ENCODE results near the gene CHMP1A. TPM values are rescaled to one million over a fixed set of nuclear protein-coding genes. Genes with fewer than 3 reads are reported as not detected.

CHMP1A gene
- total and polyA plus RNA-seq, 2 experiments from 2014 or later = 42.3 to 81.9 TPM

DNA sequence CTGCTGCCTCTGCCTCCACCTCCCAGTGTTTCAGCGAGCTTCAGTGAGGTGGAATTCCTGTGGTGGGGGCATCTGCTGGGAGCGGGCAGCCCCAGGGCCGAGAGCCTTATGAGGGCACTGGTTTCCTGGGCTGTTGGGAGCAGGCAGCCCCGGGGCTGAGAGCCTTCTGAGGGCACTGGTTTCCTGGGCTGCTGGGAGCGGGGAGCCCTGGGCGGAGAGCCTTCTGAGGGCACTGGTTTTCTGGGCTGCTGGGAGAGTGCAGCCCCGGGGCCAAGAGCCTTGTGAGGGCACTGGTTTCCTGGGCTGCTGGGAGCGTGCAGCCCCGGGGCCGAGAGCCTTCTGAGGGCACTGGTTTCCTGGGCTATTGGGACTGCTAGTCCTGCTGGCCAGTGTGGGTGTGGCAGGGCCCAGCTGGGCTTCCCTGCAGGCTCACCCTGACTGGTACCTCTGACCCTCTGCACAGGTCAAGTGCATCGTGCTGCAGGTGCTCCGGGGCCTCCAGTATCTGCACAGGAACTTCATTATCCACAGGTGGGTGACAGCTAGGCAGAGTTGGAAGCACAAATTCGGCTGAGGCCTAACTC lies 34.6 kb upstream of the CHMP1A start (continued):
- TF ChIP-seq, protein P1, sequence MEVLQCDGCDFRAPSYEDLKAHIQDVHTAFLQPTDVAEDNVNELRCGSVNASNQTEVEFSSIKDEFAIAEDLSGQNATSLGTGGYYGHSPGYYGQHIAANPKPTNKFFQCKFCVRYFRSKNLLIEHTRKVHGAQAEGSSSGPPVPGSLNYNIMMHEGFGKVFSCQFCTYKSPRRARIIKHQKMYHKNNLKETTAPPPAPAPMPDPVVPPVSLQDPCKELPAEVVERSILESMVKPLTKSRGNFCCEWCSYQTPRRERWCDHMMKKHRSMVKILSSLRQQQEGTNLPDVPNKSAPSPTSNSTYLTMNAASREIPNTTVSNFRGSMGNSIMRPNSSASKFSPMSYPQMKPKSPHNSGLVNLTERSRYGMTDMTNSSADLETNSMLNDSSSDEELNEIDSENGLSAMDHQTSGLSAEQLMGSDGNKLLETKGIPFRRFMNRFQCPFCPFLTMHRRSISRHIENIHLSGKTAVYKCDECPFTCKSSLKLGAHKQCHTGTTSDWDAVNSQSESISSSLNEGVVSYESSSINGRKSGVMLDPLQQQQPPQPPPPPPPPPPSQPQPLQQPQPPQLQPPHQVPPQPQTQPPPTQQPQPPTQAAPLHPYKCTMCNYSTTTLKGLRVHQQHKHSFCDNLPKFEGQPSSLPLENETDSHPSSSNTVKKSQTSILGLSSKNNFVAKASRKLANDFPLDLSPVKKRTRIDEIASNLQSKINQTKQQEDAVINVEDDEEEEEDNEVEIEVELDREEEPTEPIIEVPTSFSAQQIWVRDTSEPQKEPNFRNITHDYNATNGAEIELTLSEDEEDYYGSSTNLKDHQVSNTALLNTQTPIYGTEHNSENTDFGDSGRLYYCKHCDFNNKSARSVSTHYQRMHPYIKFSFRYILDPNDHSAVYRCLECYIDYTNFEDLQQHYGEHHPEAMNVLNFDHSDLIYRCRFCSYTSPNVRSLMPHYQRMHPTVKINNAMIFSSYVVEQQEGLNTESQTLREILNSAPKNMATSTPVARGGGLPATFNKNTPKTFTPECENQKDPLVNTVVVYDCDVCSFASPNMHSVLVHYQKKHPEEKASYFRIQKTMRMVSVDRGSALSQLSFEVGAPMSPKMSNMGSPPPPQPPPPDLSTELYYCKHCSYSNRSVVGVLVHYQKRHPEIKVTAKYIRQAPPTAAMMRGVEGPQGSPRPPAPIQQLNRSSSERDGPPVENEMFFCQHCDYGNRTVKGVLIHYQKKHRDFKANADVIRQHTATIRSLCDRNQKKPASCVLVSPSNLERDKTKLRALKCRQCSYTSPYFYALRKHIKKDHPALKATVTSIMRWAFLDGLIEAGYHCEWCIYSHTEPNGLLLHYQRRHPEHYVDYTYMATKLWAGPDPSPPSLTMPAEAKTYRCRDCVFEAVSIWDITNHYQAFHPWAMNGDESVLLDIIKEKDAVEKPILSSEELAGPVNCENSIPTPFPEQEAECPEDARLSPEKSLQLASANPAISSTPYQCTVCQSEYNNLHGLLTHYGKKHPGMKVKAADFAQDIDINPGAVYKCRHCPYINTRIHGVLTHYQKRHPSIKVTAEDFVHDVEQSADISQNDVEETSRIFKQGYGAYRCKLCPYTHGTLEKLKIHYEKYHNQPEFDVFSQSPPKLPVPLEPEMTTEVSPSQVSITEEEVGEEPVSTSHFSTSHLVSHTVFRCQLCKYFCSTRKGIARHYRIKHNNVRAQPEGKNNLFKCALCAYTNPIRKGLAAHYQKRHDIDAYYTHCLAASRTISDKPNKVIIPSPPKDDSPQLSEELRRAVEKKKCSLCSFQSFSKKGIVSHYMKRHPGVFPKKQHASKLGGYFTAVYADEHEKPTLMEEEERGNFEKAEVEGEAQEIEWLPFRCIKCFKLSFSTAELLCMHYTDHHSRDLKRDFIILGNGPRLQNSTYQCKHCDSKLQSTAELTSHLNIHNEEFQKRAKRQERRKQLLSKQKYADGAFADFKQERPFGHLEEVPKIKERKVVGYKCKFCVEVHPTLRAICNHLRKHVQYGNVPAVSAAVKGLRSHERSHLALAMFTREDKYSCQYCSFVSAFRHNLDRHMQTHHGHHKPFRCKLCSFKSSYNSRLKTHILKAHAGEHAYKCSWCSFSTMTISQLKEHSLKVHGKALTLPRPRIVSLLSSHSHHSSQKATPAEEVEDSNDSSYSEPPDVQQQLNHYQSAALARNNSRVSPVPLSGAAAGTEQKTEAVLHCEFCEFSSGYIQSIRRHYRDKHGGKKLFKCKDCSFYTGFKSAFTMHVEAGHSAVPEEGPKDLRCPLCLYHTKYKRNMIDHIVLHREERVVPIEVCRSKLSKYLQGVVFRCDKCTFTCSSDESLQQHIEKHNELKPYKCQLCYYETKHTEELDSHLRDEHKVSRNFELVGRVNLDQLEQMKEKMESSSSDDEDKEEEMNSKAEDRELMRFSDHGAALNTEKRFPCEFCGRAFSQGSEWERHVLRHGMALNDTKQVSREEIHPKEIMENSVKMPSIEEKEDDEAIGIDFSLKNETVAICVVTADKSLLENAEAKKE (CRISPR knock-in tag; IDR thresholded peaks at IDR 0.05) = no peak
- TF ChIP-seq STAT1 (IDR thresholded peaks at IDR 0.05; ENCODE audit: unreplicated experiment) (no peak), JUNB (IDR thresholded peaks at IDR 0.05; ENCODE audit: unreplicated experiment) (no peak), CREB1 (CRISPR knock-in tag; IDR thresholded peaks at IDR 0.05; ENCODE audit: low read depth) (no peak)

GRCh38 chr16:89691231-89691985 lies 33.9 kb upstream of the CHMP1A start:
- no peak overlapping the region for H3K4me3 Mint-ChIP-seq
- no peak overlapping the region for H3K27ac ChIP-seq (ENCODE audit: low read depth)
- TF ChIP-seq STAT1 (IDR thresholded peaks at IDR 0.05; ENCODE audit: unreplicated experiment) (no peak), EZH2phosphoT487 (IDR thresholded peaks at IDR 0.05; ENCODE audit: unreplicated experiment) (no peak), ETS1 (IDR thresholded peaks at IDR 0.05) (no peak), NANOG (IDR thresholded peaks at IDR 0.05; ENCODE audit: borderline replicate concordance) (no peak), CREB1 (CRISPR knock-in tag; IDR thresholded peaks at IDR 0.05; ENCODE audit: low read depth) (no peak), ZNF331 (CRISPR knock-in tag; IDR thresholded peaks at IDR 0.05; ENCODE audit: low read depth) (no peak), JUNB (IDR thresholded peaks at IDR 0.05; ENCODE audit: unreplicated experiment) (no peak), ZNF114 (CRISPR knock-in tag; IDR thresholded peaks at IDR 0.05) (no peak)
- TF ChIP-seq, protein P2, sequence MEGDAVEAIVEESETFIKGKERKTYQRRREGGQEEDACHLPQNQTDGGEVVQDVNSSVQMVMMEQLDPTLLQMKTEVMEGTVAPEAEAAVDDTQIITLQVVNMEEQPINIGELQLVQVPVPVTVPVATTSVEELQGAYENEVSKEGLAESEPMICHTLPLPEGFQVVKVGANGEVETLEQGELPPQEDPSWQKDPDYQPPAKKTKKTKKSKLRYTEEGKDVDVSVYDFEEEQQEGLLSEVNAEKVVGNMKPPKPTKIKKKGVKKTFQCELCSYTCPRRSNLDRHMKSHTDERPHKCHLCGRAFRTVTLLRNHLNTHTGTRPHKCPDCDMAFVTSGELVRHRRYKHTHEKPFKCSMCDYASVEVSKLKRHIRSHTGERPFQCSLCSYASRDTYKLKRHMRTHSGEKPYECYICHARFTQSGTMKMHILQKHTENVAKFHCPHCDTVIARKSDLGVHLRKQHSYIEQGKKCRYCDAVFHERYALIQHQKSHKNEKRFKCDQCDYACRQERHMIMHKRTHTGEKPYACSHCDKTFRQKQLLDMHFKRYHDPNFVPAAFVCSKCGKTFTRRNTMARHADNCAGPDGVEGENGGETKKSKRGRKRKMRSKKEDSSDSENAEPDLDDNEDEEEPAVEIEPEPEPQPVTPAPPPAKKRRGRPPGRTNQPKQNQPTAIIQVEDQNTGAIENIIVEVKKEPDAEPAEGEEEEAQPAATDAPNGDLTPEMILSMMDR (conservative IDR thresholded peaks at IDR 0.05; ENCODE audit: low read depth in 2 of 2) = no peak

More at GRCh38 chr16:89691231-89691985, 33.9 kb upstream of the CHMP1A start:
- H3F3A ChIP-seq (replicated peaks; ENCODE audit: low read depth) = 0 out of 2 replicates have a peak, but pooled peaks cover 12% of the 10 kb centered on the region
- peaks cover 52% of the 10 kb centered on the region for H3K36me3 Mint-ChIP-seq (ENCODE audit: low read depth)
- H3K27ac Mint-ChIP-seq = no peak overlapping the region
- H3K4me3 ChIP-seq = no peak overlapping the region
- peaks cover 7% of the 10 kb centered on the region; the same call in 2 of the 3 replicates for H3K4me1 Mint-ChIP-seq
- 0 out of 2 replicates have a peak, but pooled peaks cover 2% of the 10 kb centered on the region for H3K36me3 ChIP-seq (ENCODE audit: insufficient read depth)
- H2AFZ ChIP-seq = no peak overlapping the region
- peaks cover 12% of the 10 kb centered on the region for H3K79me2 ChIP-seq (replicated peaks; ENCODE audit: insufficient read depth)
- no peak for ATAC-seq
- no peaks in the 10 kb centered on the region for H3K27me3 ChIP-seq (ENCODE audit: insufficient read depth)
- peaks cover 23% of the 10 kb centered on the region for H3K27me3 Mint-ChIP-seq (ENCODE audit: insufficient read depth, low read depth, poor library complexity)
- no peak for DNase-seq (ENCODE audit: low spot score)
- 0 out of 2 replicates have a peak, but pooled peaks cover 8% of the 10 kb centered on the region for H3K4me1 ChIP-seq (ENCODE audit: insufficient read depth)
- peaks cover under 1% of the 10 kb centered on the region; the same call in 2 of the 3 replicates for H3K9me3 Mint-ChIP-seq
- no peaks in the 10 kb centered on the region for H3K9me2 ChIP-seq (ENCODE audit: insufficient read depth)
- peaks cover 4% of the 10 kb centered on the region; the same call in 1 of the 2 replicates for H4K20me1 ChIP-seq (replicated peaks; ENCODE audit: insufficient read depth)
- H3K4me2 ChIP-seq = no peak overlapping the region

Data from GM23338 (cell line).